ENCODE data around the gene DLG1.

DNA sequence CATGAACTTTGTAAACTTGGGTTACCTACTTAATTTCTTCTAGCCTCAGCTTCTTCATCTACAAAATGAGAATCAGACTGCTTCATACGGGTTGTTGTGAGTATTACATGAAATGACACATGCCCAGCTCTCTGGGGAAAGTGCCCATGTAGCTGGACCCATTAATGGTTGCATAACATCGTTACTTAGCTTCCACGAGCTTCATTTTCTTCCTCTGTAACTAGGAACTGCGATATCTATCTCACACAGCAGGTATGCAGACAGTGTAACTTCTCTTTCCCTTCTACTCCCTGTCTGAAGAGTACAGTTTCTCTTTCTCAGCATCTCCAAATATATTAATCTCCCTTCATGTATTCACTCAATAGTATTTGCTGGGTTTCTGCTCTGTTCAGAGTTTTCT lies 37.9 kb upstream of the DLG1 start:
- TF ChIP-seq, protein P1, sequence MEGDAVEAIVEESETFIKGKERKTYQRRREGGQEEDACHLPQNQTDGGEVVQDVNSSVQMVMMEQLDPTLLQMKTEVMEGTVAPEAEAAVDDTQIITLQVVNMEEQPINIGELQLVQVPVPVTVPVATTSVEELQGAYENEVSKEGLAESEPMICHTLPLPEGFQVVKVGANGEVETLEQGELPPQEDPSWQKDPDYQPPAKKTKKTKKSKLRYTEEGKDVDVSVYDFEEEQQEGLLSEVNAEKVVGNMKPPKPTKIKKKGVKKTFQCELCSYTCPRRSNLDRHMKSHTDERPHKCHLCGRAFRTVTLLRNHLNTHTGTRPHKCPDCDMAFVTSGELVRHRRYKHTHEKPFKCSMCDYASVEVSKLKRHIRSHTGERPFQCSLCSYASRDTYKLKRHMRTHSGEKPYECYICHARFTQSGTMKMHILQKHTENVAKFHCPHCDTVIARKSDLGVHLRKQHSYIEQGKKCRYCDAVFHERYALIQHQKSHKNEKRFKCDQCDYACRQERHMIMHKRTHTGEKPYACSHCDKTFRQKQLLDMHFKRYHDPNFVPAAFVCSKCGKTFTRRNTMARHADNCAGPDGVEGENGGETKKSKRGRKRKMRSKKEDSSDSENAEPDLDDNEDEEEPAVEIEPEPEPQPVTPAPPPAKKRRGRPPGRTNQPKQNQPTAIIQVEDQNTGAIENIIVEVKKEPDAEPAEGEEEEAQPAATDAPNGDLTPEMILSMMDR (conservative IDR thresholded peaks at IDR 0.05; ENCODE audit: low read depth, low read length): no peak
- TF ChIP-seq RAD21 (IDR thresholded peaks at IDR 0.05; ENCODE audit: low read length) (no peak), POLR2A (IDR thresholded peaks at IDR 0.05; ENCODE audit: low read depth, low read length) (no peak), MAZ (IDR thresholded peaks at IDR 0.05; ENCODE audit: borderline replicate concordance, low read depth, low read length) (no peak)

Measured in IMR-90 (cell line).